Type B pancreatic cell (in vitro differentiated cells): Measurements from ENCODE around the gene NCOR1. TPM values are rescaled to one million over a fixed set of nuclear protein-coding genes. Genes with fewer than 3 reads are reported as not detected.

Source experiments
- DNase-seq: peaks from one replicate; pipeline ENCODE4 v3.0.0; 2021; ENCODE audit warnings: mixed read lengths; ENCODE audit not compliant: unreplicated experiment; ENCODE audit errors: extremely low spot score
- H3K27ac Mint-ChIP-seq: 2 replicates; pipeline ENCODE4 v1.8.0; 2021; ENCODE audit warnings: mild to moderate bottlenecking, mixed read lengths
- H3K27me3 Mint-ChIP-seq: 2 replicates; pipeline ENCODE4 v1.8.0; 2021; ENCODE audit warnings: mixed read lengths
- H3K36me3 Mint-ChIP-seq: 2 replicates; pipeline ENCODE4 v1.8.0; 2021; ENCODE audit warnings: mixed read lengths
- H3K4me1 Mint-ChIP-seq: one replicate; pipeline ENCODE4 v1.8.0; 2021; ENCODE audit warnings: mixed read lengths; ENCODE audit not compliant: unreplicated experiment
- H3K4me3 Mint-ChIP-seq: 2 replicates; pipeline ENCODE4 v1.8.0; 2021; ENCODE audit warnings: mild to moderate bottlenecking, mixed read lengths
- H3K9me3 Mint-ChIP-seq: 2 replicates; pipeline ENCODE4 v1.8.0; 2021; ENCODE audit warnings: mixed read lengths
- CTCF ChIP-seq: fragments of 200-600 bp; sonication (generic); conservative IDR thresholded peaks from 2 replicates; pipeline ENCODE4 v1.5.0; 2021; ENCODE audit warnings: antibody characterized with exemption, mild to moderate bottlenecking
- total RNA-seq: library from RNA; stranded (reverse); gene quantifications from 2 replicates; pipeline ENCODE4 v1.2.1, GENCODE V29; 2021; ENCODE audit warnings: low replicate concordance

Gene NCOR1
- total RNA-seq, 1 donor from 2014 or later: 133 TPM

- Mint-ChIP-seq H3K4me1 (no peaks in the 10 kb centered on the region), H3K27me3 (no peaks in the 10 kb centered on the region), H3K9me3 (no peaks in the 10 kb centered on the region), H3K27ac (no peak overlapping the region), H3K36me3 (peaks cover 15% of the 10 kb centered on the region), H3K4me3 (no peak overlapping the region)
- no peak for TF ChIP-seq CTCF
- no peak for DNase-seq
Observed at GRCh38 chr17:16140854-16141253, 74.5 kb downstream of the NCOR1 start.

- Mint-ChIP-seq H3K4me1 (no peaks in the 10 kb centered on the region), H3K9me3 (no peaks in the 10 kb centered on the region), H3K27me3 (no peaks in the 10 kb centered on the region), H3K36me3 (no peaks in the 10 kb centered on the region), H3K27ac (no peak overlapping the region), H3K4me3 (no peak overlapping the region)
- TF ChIP-seq CTCF: no peak
- no peak for DNase-seq
Observed at GRCh38 chr17:16135461-16135860, 79.9 kb downstream of the NCOR1 start.

- H3K9me3 Mint-ChIP-seq: no peaks in the 10 kb centered on the region
- no peak for DNase-seq
- no peaks in the 10 kb centered on the region for H3K4me1 Mint-ChIP-seq
- H3K36me3 Mint-ChIP-seq: peaks cover 15% of the 10 kb centered on the region
- TF ChIP-seq CTCF: no peak
- H3K27ac Mint-ChIP-seq: no peak overlapping the region
- H3K27me3 Mint-ChIP-seq: no peaks in the 10 kb centered on the region
- H3K4me3 Mint-ChIP-seq: no peak overlapping the region
Observed at GRCh38 chr17:16131593-16131992, 83.7 kb downstream of the NCOR1 start.

- no peaks in the 10 kb centered on the region for H3K27me3 Mint-ChIP-seq
- no peak for TF ChIP-seq CTCF
- H3K4me3 Mint-ChIP-seq: no peak overlapping the region
- no peaks in the 10 kb centered on the region for H3K4me1 Mint-ChIP-seq
- no peaks in the 10 kb centered on the region for H3K9me3 Mint-ChIP-seq
- DNase-seq: no peak
- no peak overlapping the region for H3K27ac Mint-ChIP-seq
- H3K36me3 Mint-ChIP-seq: peaks cover 22% of the 10 kb centered on the region
Observed at GRCh38 chr17:16129441-16130205, 85.7 kb downstream of the NCOR1 start.

- H3K4me1 Mint-ChIP-seq: no peaks in the 10 kb centered on the region
- TF ChIP-seq CTCF: no peak
- H3K27me3 Mint-ChIP-seq: no peaks in the 10 kb centered on the region
- peaks cover 44% of the 10 kb centered on the region for H3K36me3 Mint-ChIP-seq
- H3K9me3 Mint-ChIP-seq: no peaks in the 10 kb centered on the region
- no peak overlapping the region for H3K27ac Mint-ChIP-seq
- H3K4me3 Mint-ChIP-seq: no peak overlapping the region
- no peak for DNase-seq
Observed at GRCh38 chr17:16123531-16123930, 91.8 kb downstream of the NCOR1 start.
